Measurements from ENCODE around the gene CDIP1. TPM values are rescaled to one million over a fixed set of nuclear protein-coding genes. Genes with fewer than 3 reads are reported as not detected.

Gene CDIP1
- total and polyA plus RNA-seq, 4 donors: 11.3 to 25.2 (median 12.8) TPM

- no peak overlapping the region for H3K9ac ChIP-seq (ENCODE audit: insufficient read depth in 1 of 2, low read length in 2 of 2)
- no peak for TF ChIP-seq CTCF (IDR thresholded peaks at IDR 0.05; ENCODE audit: control extremely low read depth, extremely low read depth)
- WGBS, 2 donors: 91 to 96% methylated on average over 3 of the region's 3 CpGs
- peaks cover 0 to 27% (median 0%) of the 10 kb centered on the region in 5 donors for H3K4me1 ChIP-seq (ENCODE audit: control insufficient read depth in 5 of 5, insufficient read depth in 5 of 5, low read length in 5 of 5)
- ATAC-seq (ENCODE audit: insufficient read depth, low FRiP score) (no peak), DNase-seq (no peak)
- H3K4me3 ChIP-seq: no peak overlapping the region
- H3K27ac ChIP-seq (ENCODE audit: low read depth in 1 of 2, low read length in 1 of 2): peak overlapping the region; percentile 75 to 97
- peaks cover 0 to 11% (median 6%) of the 10 kb centered on the region in 4 donors for H3K36me3 ChIP-seq (ENCODE audit: control insufficient read depth in 4 of 4, insufficient read depth in 4 of 4, low read length in 4 of 4)
- no peaks in the 10 kb centered on the region for H3K27me3 ChIP-seq (ENCODE audit: control insufficient read depth in 3 of 3, insufficient read depth in 3 of 3, low read length in 2 of 3)
- H3K9me3 ChIP-seq (ENCODE audit: control insufficient read depth in 4 of 4, insufficient read depth in 3 of 4, low read length in 3 of 4): no peaks in the 10 kb centered on the region
Measured at GRCh38 chr16:4486126-4486893, 52.3 kb downstream of the CDIP1 start.

GRCh38 chr16:4481963-4482362 is 56.6 kb downstream of the CDIP1 start:
- Histone ChIP-seq H3K27me3 (ENCODE audit: control insufficient read depth in 3 of 3, insufficient read depth in 3 of 3, low read length in 2 of 3) (no peaks in the 10 kb centered on the region), H3K4me3 (no peak overlapping the region), H3K9ac (ENCODE audit: insufficient read depth in 1 of 2, low read length in 2 of 2) (no peak overlapping the region), H3K36me3 (ENCODE audit: control insufficient read depth in 4 of 4, insufficient read depth in 4 of 4, low read length in 4 of 4) (peaks cover 0 to 8% (median 4%) of the 10 kb centered on the region in 4 donors), H3K4me1 (ENCODE audit: control insufficient read depth in 5 of 5, insufficient read depth in 5 of 5, low read length in 5 of 5) (peaks cover 0 to 16% (median 1%) of the 10 kb centered on the region in 5 donors), H3K9me3 (ENCODE audit: control insufficient read depth in 4 of 4, insufficient read depth in 3 of 4, low read length in 3 of 4) (no peaks in the 10 kb centered on the region), H3K27ac (ENCODE audit: low read depth in 1 of 2, low read length in 1 of 2) (peak overlapping the region in 1 of 2 donors; percentile 47)
- WGBS, 2 donors: 96 to 97% methylated on average over 1 of the region's 1 CpG
- no peak for TF ChIP-seq CTCF (IDR thresholded peaks at IDR 0.05; ENCODE audit: control extremely low read depth, extremely low read depth)
- no peak for DNase-seq
- no peak for ATAC-seq (ENCODE audit: insufficient read depth, low FRiP score)

GRCh38 chr16:4481526-4481925 is 57.0 kb downstream of the CDIP1 start:
- H3K27ac ChIP-seq (ENCODE audit: low read depth in 1 of 2, low read length in 1 of 2): peak overlapping the region in 1 of 2 donors; percentile 47
- H3K9ac ChIP-seq (ENCODE audit: insufficient read depth in 1 of 2, low read length in 2 of 2): no peak overlapping the region
- DNase-seq: no peak
- no peak for TF ChIP-seq CTCF (IDR thresholded peaks at IDR 0.05; ENCODE audit: control extremely low read depth, extremely low read depth)
- no peaks in the 10 kb centered on the region for H3K27me3 ChIP-seq (ENCODE audit: control insufficient read depth in 3 of 3, insufficient read depth in 3 of 3, low read length in 2 of 3)
- WGBS, 2 donors: 58 to 80% methylated on average over 2 of the region's 2 CpGs
- no peak overlapping the region for H3K4me3 ChIP-seq
- peaks cover 0 to 11% (median 2%) of the 10 kb centered on the region in 5 donors for H3K4me1 ChIP-seq (ENCODE audit: control insufficient read depth in 5 of 5, insufficient read depth in 5 of 5, low read length in 5 of 5)
- peaks cover 0 to 8% (median 3%) of the 10 kb centered on the region in 4 donors for H3K36me3 ChIP-seq (ENCODE audit: control insufficient read depth in 4 of 4, insufficient read depth in 4 of 4, low read length in 4 of 4)
- no peak for ATAC-seq (ENCODE audit: insufficient read depth, low FRiP score)
- no peaks in the 10 kb centered on the region for H3K9me3 ChIP-seq (ENCODE audit: control insufficient read depth in 4 of 4, insufficient read depth in 3 of 4, low read length in 3 of 4)
